Measurements from ENCODE around the gene TEKT5. TPM values are rescaled to one million over a fixed set of nuclear protein-coding genes. Genes with fewer than 3 reads are reported as not detected.

The TEKT5 gene
- total RNA-seq, 1 experiment from 2014 or later, result not detected

GRCh38 chr16:10731790-10732189 is 37.1 kb upstream of the TEKT5 start:
- Histone ChIP-seq H3K4me3 (ENCODE audit: low read depth, low read length, poor library complexity, severe bottlenecking) (no peak overlapping the region), H3K27me3 (replicated peaks; ENCODE audit: insufficient read depth, low read depth, low read length, poor library complexity) (no peaks in the 10 kb centered on the region), H3K36me3 (ENCODE audit: insufficient read depth, low read length, poor library complexity, severe bottlenecking) (no peaks in the 10 kb centered on the region), H3K27ac (ENCODE audit: low read depth, low read length, poor library complexity, severe bottlenecking) (no peak overlapping the region), H3K4me1 (ENCODE audit: insufficient read depth, low read length, poor library complexity, severe bottlenecking) (no peaks in the 10 kb centered on the region), H3K9me3 (ENCODE audit: low read depth, low read length, poor library complexity, severe bottlenecking) (no peaks in the 10 kb centered on the region)
- ChIA-PET CTCF (no interaction called here), POLR2A (ENCODE audit: low non-redundant PET) (no interaction called here)
- intact Hi-C loops (cut with micrococcal nuclease; ENCODE audit: unreplicated experiment), result loop anchor here (10.0 kb wide), 1 partner anchor 147 kb away; the partner anchor contains the start of gene EMP2
- no peak for TF ChIP-seq EZH2 (IDR thresholded peaks at IDR 0.05; ENCODE audit: borderline replicate concordance, low read depth, low read length, poor library complexity, severe bottlenecking)
- TF ChIP-seq, protein P1, sequence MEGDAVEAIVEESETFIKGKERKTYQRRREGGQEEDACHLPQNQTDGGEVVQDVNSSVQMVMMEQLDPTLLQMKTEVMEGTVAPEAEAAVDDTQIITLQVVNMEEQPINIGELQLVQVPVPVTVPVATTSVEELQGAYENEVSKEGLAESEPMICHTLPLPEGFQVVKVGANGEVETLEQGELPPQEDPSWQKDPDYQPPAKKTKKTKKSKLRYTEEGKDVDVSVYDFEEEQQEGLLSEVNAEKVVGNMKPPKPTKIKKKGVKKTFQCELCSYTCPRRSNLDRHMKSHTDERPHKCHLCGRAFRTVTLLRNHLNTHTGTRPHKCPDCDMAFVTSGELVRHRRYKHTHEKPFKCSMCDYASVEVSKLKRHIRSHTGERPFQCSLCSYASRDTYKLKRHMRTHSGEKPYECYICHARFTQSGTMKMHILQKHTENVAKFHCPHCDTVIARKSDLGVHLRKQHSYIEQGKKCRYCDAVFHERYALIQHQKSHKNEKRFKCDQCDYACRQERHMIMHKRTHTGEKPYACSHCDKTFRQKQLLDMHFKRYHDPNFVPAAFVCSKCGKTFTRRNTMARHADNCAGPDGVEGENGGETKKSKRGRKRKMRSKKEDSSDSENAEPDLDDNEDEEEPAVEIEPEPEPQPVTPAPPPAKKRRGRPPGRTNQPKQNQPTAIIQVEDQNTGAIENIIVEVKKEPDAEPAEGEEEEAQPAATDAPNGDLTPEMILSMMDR (conservative IDR thresholded peaks at IDR 0.05; ENCODE audit: low read depth, low read length), result no peak
- BruUV-seq (replicated peaks), result no TSS peak
- DNase-seq (ENCODE audit: low spot score), result no peak

DNA sequence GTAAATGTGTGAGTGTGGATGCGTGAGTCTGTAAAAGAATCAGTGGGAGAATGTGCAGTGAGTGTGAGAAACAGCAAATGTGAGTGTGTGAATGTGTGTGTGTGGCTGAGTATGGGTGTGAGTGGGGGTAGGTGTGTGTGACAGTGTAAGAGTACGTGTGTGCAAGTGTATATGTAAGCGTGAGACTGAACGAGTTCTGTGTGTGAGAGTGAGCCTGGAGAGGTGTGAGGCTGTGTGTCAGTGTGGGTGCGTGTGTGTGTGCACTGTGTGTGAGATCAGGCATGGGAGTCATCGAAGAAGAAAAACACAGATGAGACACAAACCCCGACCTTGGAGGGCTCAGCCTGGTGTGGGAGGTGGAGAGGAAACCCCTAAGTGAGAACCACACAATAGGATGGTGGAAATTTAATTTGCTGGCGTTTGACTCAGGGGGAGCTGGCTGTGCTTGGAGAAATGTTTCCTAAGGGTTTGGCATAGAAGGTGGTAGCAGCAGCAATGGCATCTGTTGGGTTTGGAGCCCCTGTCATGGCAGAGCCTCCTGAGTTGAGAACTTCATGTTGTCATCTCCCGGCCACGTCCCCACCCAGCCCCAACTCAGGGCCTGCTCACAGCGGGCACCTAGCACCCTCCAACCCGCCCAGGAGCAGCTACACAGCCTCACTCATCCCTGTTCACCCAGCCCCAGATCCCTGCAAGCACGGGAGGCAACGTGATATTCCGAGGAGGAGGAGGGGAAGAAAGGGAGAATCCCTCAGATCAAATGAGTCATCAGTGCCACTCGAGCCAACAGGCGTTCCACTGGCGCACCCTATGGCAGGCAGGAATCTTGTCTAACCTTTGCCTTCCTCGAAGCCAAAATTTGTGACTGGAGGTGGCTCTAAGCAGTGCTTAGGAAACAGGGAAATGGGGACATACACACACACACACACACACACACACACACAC is 34.6 kb upstream of the TEKT5 start:
- no peak for TF ChIP-seq EZH2 (IDR thresholded peaks at IDR 0.05; ENCODE audit: borderline replicate concordance, low read depth, low read length, poor library complexity, severe bottlenecking)
- TF ChIP-seq, protein P1 (conservative IDR thresholded peaks at IDR 0.05; ENCODE audit: low read depth, low read length), result 0 out of 2 replicates have a peak, but pooled peaks have one; percentile 21
- H3K36me3 ChIP-seq (ENCODE audit: insufficient read depth, low read length, poor library complexity, severe bottlenecking), result no peaks in the 10 kb centered on the region
- H3K4me3 ChIP-seq (ENCODE audit: low read depth, low read length, poor library complexity, severe bottlenecking), result no peak overlapping the region
- BruUV-seq (replicated peaks), result no TSS peak
- no peaks in the 10 kb centered on the region for H3K4me1 ChIP-seq (ENCODE audit: insufficient read depth, low read length, poor library complexity, severe bottlenecking)
- intact Hi-C loops (cut with micrococcal nuclease; ENCODE audit: unreplicated experiment), result loop anchor here (5.0 to 10.0 kb wide), 2 partner anchors 145 to 412 kb away; partner anchors contain the start of gene EMP2
- no peak overlapping the region for H3K27ac ChIP-seq (ENCODE audit: low read depth, low read length, poor library complexity, severe bottlenecking)
- no peaks in the 10 kb centered on the region for H3K9me3 ChIP-seq (ENCODE audit: low read depth, low read length, poor library complexity, severe bottlenecking)
- ChIA-PET CTCF (no interaction called here), POLR2A (ENCODE audit: low non-redundant PET) (no interaction called here)
- no peaks in the 10 kb centered on the region for H3K27me3 ChIP-seq (replicated peaks; ENCODE audit: insufficient read depth, low read depth, low read length, poor library complexity)
- DNase-seq (ENCODE audit: low spot score), result peak; percentile 65

GRCh38 chr16:10728003-10728887 is 33.5 kb upstream of the TEKT5 start:
- Histone ChIP-seq H3K36me3 (ENCODE audit: insufficient read depth, low read length, poor library complexity, severe bottlenecking) (no peaks in the 10 kb centered on the region), H3K4me1 (ENCODE audit: insufficient read depth, low read length, poor library complexity, severe bottlenecking) (no peaks in the 10 kb centered on the region), H3K27ac (ENCODE audit: low read depth, low read length, poor library complexity, severe bottlenecking) (no peak overlapping the region), H3K9me3 (ENCODE audit: low read depth, low read length, poor library complexity, severe bottlenecking) (no peaks in the 10 kb centered on the region), H3K4me3 (ENCODE audit: low read depth, low read length, poor library complexity, severe bottlenecking) (no peak overlapping the region), H3K27me3 (replicated peaks; ENCODE audit: insufficient read depth, low read depth, low read length, poor library complexity) (no peaks in the 10 kb centered on the region)
- TF ChIP-seq, protein P1 (conservative IDR thresholded peaks at IDR 0.05; ENCODE audit: low read depth, low read length), result no peak
- no peak for TF ChIP-seq EZH2 (IDR thresholded peaks at IDR 0.05; ENCODE audit: borderline replicate concordance, low read depth, low read length, poor library complexity, severe bottlenecking)
- BruUV-seq (replicated peaks), result no TSS peak
- POLR2A ChIA-PET (ENCODE audit: low non-redundant PET), result no interaction called here
- intact Hi-C loops (cut with micrococcal nuclease; ENCODE audit: unreplicated experiment), result loop anchor here (5.0 kb wide), 1 partner anchor 411 kb away; no protein-coding TSS in a partner anchor
- CTCF ChIA-PET, result no interaction called here
- DNase-seq (ENCODE audit: low spot score), result no peak

Measured in A673 (cell line).